ENCODE measurements around the gene ZNF74.

Gene ZNF74

DNA sequence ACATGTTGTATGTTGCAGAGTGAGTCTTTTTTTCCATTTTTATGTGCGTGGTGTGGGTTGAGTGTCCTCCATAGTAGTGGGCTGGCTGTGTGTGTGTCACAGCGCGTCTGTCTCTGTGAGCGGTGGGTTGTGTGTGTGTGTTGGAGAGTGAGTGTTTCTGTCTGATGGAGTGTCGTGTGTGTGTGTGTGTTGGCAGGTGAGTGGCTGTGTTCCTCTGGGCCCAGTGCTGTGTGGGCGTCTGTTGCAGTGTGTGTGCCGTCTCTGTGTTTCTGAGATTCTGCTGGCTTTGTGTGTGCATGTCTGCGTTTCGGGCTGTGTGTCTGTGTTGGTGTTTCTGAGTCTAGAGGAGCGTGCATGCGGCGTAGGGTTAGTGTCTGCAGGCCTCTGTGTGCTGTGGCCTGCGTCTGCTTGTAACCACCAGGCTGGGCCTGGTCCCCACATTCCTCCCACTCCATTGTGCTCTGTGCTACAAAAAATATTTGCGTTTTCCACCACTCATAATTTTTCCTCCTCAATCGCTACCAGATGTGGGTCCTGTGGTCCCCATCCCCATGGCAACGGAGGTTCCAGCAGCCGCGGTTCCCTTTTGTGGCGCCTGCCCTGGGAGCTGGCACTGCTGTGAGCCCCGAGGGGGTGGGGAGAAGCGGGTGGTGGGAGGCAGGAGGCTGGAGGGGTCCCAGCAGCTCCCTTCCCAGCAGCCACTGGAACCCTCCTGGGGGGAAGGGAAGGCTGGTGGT is 28.5 kb downstream of the ZNF74 start:
- H3K27me3 ChIP-seq (ENCODE audit: control insufficient read depth in 1 of 2, insufficient read depth in 2 of 2, low read length in 2 of 2) = no peaks in the 10 kb centered on the region
- H3K36me3 ChIP-seq (ENCODE audit: control insufficient read depth in 2 of 2, insufficient read depth in 2 of 2, low read length in 2 of 2) = peaks cover 0 to 5% of the 10 kb centered on the region in 2 donors
- H3K9me3 ChIP-seq (ENCODE audit: control insufficient read depth in 2 of 2, low read length in 2 of 2) = no peaks in the 10 kb centered on the region
- H3K4me1 ChIP-seq (ENCODE audit: control insufficient read depth, insufficient read depth, low read length) = peaks cover 24% of the 10 kb centered on the region
- no peak overlapping the region for H3K9ac ChIP-seq (ENCODE audit: low read length in 2 of 2)
- no peak overlapping the region for H3K4me3 ChIP-seq (ENCODE audit: low read length in 2 of 2)
- peak overlapping the region; percentile 24 for H3K27ac ChIP-seq (ENCODE audit: low read length)

DNA sequence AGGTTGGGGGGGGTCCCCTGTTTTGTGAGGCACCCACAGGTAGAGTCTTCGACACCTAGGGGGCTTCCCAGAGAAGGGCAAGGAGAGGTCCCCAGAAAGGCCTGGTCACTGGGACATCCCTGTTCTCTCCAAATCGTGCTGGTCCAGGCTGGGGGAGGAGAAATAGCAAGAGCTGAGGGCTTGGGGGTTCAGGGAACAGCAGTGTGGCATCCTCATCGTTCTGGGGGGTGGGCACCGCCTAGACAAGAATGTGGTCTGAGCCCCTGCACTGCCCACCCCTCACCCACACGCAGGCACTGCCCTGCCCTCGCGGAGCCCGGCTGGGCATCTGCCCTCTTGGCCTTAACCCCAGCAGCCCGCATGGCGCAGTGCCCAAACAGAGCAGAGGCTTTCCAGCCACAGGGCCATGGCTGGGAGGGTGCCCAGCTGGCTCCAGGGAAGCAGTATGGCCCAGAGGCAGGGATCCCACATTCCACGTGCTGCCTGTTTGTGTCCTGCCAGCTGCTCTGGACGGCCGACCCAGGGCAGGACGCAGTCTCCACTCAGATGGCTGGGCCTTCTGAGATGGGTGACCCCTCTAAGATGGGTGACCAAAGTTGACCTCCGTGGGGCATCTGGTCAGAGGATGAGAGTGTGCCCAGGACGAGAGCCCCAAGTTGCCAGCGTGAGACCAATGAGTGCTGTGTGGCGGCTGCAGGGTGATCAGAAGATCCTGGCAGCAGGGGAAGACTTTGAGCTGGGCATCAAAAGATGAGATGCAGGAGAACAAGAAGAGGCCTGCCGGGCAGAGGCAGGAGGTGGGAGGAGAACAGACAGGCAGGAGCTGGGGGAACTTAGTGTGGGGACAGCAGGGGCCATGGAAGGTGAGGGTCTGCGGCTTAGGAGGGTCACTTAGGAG is 29.3 kb downstream of the ZNF74 start:
- H3K4me3 ChIP-seq (ENCODE audit: low read length in 2 of 2) = no peak overlapping the region
- H3K9me3 ChIP-seq (ENCODE audit: control insufficient read depth in 2 of 2, low read length in 2 of 2) = no peaks in the 10 kb centered on the region
- H3K27me3 ChIP-seq (ENCODE audit: control insufficient read depth in 1 of 2, insufficient read depth in 2 of 2, low read length in 2 of 2) = no peaks in the 10 kb centered on the region
- H3K27ac ChIP-seq (ENCODE audit: low read length) = peak overlapping the region; percentile 24
- H3K36me3 ChIP-seq (ENCODE audit: control insufficient read depth in 2 of 2, insufficient read depth in 2 of 2, low read length in 2 of 2) = peaks cover 0 to 7% of the 10 kb centered on the region in 2 donors
- peaks cover 23% of the 10 kb centered on the region for H3K4me1 ChIP-seq (ENCODE audit: control insufficient read depth, insufficient read depth, low read length)
- no peak overlapping the region for H3K9ac ChIP-seq (ENCODE audit: low read length in 2 of 2)

DNA sequence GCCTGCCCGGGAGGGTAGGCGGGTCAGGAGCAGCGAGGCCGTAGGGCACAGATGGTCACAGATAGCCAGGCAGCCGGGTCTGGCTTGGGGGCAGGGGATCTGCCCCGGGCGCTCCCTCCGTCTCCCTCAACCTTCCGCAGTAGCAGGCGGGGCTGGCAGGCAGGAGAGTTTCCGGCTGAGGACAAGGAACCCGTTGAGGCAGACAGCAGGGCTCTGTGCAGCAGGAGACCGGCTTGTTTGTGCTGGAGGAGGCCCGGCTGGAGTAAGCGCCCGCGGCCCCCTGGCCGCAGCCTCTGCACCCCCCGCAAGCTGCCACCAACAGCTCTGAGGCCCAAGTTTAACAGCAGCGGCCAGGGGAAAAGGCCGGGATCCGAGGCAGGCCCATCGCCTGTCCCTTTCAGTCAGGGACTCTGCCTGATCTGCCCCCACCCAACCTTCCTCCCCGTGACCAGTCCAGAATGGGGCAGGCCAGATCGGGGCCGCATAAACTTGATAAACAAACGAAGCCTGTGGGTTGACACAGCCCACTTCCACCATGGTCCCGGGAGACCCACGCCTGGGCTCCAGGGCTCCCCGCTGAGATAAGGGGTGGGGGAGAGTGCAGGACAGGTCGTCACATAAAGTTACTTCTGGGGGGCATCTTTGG is 30.1 kb downstream of the ZNF74 start:
- no peak overlapping the region for H3K4me3 ChIP-seq (ENCODE audit: low read length in 2 of 2)
- H3K36me3 ChIP-seq (ENCODE audit: control insufficient read depth in 2 of 2, insufficient read depth in 2 of 2, low read length in 2 of 2) = peaks cover 0 to 9% of the 10 kb centered on the region in 2 donors
- peak overlapping the region; percentile 24 for H3K27ac ChIP-seq (ENCODE audit: low read length)
- no peaks in the 10 kb centered on the region for H3K27me3 ChIP-seq (ENCODE audit: control insufficient read depth in 1 of 2, insufficient read depth in 2 of 2, low read length in 2 of 2)
- H3K4me1 ChIP-seq (ENCODE audit: control insufficient read depth, insufficient read depth, low read length) = peaks cover 19% of the 10 kb centered on the region
- no peaks in the 10 kb centered on the region for H3K9me3 ChIP-seq (ENCODE audit: control insufficient read depth in 2 of 2, low read length in 2 of 2)
- H3K9ac ChIP-seq (ENCODE audit: low read length in 2 of 2) = no peak overlapping the region

DNA sequence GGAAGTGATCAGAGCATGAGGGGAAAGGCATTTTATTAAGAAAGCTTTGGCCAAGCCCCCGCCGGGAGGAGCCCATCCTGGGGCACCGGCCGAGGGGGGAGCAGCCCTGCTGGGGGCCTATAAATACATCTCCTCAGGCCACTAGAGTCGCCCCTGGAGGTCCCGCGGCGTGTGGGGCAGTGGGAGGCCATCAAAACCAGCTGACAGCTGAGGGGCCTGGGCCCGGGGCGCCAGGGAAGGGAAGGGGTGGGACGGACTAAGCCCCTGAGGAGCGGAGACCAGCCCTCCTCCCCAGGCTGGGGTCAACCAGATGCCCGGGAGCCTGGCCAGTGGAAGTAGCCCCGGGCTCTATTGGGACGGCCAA is 30.6 kb downstream of the ZNF74 start:
- Histone ChIP-seq H3K9ac (ENCODE audit: low read length in 2 of 2) (no peak overlapping the region), H3K27me3 (ENCODE audit: control insufficient read depth in 1 of 2, insufficient read depth in 2 of 2, low read length in 2 of 2) (no peaks in the 10 kb centered on the region), H3K27ac (ENCODE audit: low read length) (no peak overlapping the region)

DNA sequence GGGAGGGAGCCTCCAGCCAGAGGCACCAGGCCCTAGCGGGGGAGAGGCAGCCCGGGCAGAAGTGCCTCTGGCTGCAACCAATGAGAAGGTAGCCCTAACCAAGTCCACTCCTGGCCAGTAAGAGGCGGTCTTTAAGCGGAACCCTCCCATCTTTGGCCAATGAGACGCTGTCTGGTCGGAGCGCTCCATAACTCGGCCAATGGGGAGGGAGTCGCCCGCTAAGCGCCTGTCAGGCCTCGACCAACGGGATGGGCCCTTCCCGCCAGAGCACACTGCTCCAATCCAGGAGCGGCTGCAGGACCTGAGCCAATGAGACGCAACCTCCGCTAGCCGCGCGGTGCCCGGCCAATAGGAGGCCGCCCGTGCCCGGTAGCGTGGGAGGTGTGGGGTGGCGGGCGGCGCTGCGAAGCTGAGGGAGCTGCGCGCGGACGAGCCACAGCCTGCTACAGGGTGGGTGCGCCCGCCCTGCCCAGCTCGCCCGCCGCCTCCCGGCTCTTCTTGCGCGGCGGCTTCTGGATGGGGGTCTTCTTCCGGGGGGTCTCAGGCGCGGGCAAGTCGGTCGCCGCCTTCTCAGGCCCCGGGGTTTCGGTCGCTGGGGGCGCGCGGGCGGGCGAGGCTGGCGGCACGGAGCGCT is 31.1 kb downstream of the ZNF74 start:
- no peak overlapping the region for H3K4me3 ChIP-seq (ENCODE audit: low read length in 2 of 2)
- peaks cover 19% of the 10 kb centered on the region for H3K4me1 ChIP-seq (ENCODE audit: control insufficient read depth, insufficient read depth, low read length)
- no peaks in the 10 kb centered on the region for H3K27me3 ChIP-seq (ENCODE audit: control insufficient read depth in 1 of 2, insufficient read depth in 2 of 2, low read length in 2 of 2)
- peaks cover 0 to 12% of the 10 kb centered on the region in 2 donors for H3K36me3 ChIP-seq (ENCODE audit: control insufficient read depth in 2 of 2, insufficient read depth in 2 of 2, low read length in 2 of 2)
- H3K27ac ChIP-seq (ENCODE audit: low read length) = no peak overlapping the region
- H3K9me3 ChIP-seq (ENCODE audit: control insufficient read depth in 2 of 2, low read length in 2 of 2) = no peaks in the 10 kb centered on the region
- no peak overlapping the region for H3K9ac ChIP-seq (ENCODE audit: low read length in 2 of 2)

More for the DNA sequence above, 30.6 kb downstream of the ZNF74 start:
- Histone ChIP-seq H3K36me3 (ENCODE audit: control insufficient read depth in 2 of 2, insufficient read depth in 2 of 2, low read length in 2 of 2) (peaks cover 0 to 12% of the 10 kb centered on the region in 2 donors), H3K4me1 (ENCODE audit: control insufficient read depth, insufficient read depth, low read length) (peaks cover 19% of the 10 kb centered on the region), H3K4me3 (ENCODE audit: low read length in 2 of 2) (no peak overlapping the region), H3K9me3 (ENCODE audit: control insufficient read depth in 2 of 2, low read length in 2 of 2) (no peaks in the 10 kb centered on the region)

DNA sequence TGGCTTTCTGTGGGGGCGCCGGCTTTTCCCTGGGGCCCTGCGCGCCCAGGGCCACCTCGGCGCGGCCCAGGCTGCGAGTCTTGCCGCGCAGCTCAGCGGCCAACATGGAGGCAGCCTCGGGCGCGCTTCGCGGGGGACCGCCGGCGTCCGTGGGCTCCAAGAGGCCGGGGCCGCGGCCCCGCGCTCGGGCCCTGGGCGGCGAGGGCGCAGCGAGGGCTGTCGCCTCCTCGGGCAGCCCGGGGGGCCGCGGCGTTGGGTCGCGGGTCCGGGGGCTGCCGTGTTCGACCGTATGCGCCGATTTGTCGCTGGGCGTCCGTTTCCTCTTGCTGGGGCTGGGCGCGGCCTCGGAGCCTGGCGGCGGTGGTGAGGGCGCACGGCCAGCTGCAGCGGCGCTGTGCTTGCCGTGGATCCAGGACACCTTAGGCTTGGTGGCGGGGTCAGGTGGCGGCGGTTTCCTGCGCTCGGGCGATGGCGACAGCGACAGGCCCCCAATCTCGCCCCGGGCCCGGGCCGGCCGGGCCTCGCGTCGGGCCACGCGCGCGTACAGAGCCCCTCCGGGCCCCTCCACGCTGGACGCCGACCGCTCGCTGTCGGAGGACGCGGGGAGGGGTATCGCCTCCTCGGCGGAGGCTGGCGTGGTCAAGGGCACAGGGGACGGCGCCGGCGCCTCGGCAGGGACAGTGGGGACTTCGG is 31.8 kb downstream of the ZNF74 start:
- H3K4me3 ChIP-seq (ENCODE audit: low read length in 2 of 2) = no peak overlapping the region
- no peak overlapping the region for H3K9ac ChIP-seq (ENCODE audit: low read length in 2 of 2)
- H3K27me3 ChIP-seq (ENCODE audit: control insufficient read depth in 1 of 2, insufficient read depth in 2 of 2, low read length in 2 of 2) = no peaks in the 10 kb centered on the region
- H3K4me1 ChIP-seq (ENCODE audit: control insufficient read depth, insufficient read depth, low read length) = peaks cover 25% of the 10 kb centered on the region
- no peaks in the 10 kb centered on the region for H3K9me3 ChIP-seq (ENCODE audit: control insufficient read depth in 2 of 2, low read length in 2 of 2)
- peaks cover 0 to 12% of the 10 kb centered on the region in 2 donors for H3K36me3 ChIP-seq (ENCODE audit: control insufficient read depth in 2 of 2, insufficient read depth in 2 of 2, low read length in 2 of 2)
- no peak overlapping the region for H3K27ac ChIP-seq (ENCODE audit: low read length)

DNA sequence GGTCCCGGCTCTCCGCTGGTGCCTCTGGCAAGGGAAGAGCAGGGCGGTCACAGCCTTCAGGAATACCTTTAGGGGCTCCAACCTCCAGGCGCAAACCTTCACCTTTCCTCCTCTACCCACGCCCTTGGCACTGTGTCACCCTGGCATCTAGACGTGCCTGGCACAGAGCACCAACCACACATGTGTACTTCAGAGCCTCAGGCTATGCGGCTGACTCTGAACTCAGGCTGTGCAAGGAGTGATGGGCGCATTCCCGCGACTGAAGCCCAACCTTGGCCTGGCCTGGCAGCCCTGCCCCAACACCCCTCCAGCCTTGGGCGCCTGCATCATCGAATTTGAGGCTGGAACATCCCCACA is 32.3 kb downstream of the ZNF74 start:
- no peak overlapping the region for H3K27ac ChIP-seq (ENCODE audit: low read length)
- no peaks in the 10 kb centered on the region for H3K9me3 ChIP-seq (ENCODE audit: control insufficient read depth in 2 of 2, low read length in 2 of 2)
- peaks cover 0 to 12% of the 10 kb centered on the region in 2 donors for H3K36me3 ChIP-seq (ENCODE audit: control insufficient read depth in 2 of 2, insufficient read depth in 2 of 2, low read length in 2 of 2)
- H3K4me1 ChIP-seq (ENCODE audit: control insufficient read depth, insufficient read depth, low read length) = peaks cover 31% of the 10 kb centered on the region
- no peak overlapping the region for H3K4me3 ChIP-seq (ENCODE audit: low read length in 2 of 2)
- H3K9ac ChIP-seq (ENCODE audit: low read length in 2 of 2) = no peak overlapping the region
- no peaks in the 10 kb centered on the region for H3K27me3 ChIP-seq (ENCODE audit: control insufficient read depth in 1 of 2, insufficient read depth in 2 of 2, low read length in 2 of 2)

DNA sequence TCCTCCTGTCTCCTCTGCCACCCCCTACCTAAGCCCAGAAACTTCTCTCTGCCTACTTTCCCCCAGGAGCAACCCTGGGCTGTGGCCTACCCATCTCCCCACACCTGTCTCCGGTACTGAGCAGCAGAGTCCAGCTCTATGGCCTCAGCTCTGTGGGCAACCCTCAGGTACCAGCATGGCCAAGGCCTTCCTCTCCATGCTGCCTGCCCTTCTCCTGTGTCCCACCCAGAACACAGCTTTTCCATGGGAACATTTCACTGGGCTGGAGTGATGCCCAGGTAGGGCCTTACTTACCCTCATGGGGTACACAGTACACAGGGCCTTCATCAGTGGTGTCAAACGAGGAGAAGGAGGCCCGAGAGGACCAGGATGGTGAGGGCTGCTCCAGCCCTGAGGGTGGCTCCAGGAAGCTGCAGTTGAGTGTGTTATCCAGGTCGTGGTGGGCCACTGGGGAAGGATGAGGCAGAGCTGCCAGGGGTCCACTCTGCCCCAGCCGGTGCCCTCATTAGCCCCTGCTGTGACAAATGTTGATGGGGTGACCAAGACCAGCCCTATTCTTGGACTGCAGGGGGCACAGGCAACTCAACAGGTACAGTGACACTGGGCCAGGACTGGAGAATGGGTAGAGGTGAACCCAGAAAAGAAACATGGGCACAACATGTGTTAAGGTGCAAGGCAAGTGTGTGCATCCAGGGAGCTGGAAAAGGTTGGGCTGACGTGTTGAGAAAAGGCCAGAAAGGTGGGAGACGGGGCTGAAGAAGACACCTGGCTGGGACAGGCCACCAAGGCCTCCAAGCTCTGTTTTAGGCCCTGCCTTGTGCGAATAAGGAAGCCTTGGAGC is 33.4 kb downstream of the ZNF74 start:
- Histone ChIP-seq H3K36me3 (ENCODE audit: control insufficient read depth in 2 of 2, insufficient read depth in 2 of 2, low read length in 2 of 2) (peaks cover 0 to 12% of the 10 kb centered on the region in 2 donors), H3K9ac (ENCODE audit: low read length in 2 of 2) (no peak overlapping the region), H3K9me3 (ENCODE audit: control insufficient read depth in 2 of 2, low read length in 2 of 2) (no peaks in the 10 kb centered on the region), H3K27ac (ENCODE audit: low read length) (no peak overlapping the region), H3K27me3 (ENCODE audit: control insufficient read depth in 1 of 2, insufficient read depth in 2 of 2, low read length in 2 of 2) (peaks cover 0 to 3% of the 10 kb centered on the region in 2 donors), H3K4me3 (ENCODE audit: low read length in 2 of 2) (no peak overlapping the region), H3K4me1 (ENCODE audit: control insufficient read depth, insufficient read depth, low read length) (peaks cover 35% of the 10 kb centered on the region)

DNA sequence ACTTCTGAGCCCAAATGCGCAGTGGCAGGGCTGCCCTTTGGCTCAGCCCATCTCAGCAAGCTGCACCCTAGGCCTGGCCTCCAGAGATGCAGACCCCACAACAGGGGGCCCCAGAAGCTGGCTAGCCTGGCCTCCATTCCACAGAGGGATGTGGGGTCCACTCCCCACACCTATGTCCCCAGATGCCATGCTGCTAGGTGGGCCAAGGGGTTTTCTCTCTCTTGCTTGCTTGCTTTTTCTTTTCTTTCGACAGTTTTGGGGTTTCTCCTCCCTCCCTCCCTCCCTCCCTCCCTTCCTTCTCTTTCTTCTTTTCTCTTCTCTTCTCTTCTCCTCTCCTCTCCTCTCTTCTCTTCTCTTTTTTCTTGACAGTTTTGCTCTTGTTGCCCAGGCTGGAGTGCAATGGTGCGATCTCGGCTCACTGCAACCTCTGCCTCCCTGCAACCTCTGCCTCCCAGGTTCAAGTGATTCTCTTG is 34.0 kb downstream of the ZNF74 start:
- Histone ChIP-seq H3K9ac (ENCODE audit: low read length in 2 of 2) (no peak overlapping the region), H3K9me3 (ENCODE audit: control insufficient read depth in 2 of 2, low read length in 2 of 2) (no peaks in the 10 kb centered on the region), H3K4me1 (ENCODE audit: control insufficient read depth, insufficient read depth, low read length) (peaks cover 30% of the 10 kb centered on the region), H3K27me3 (ENCODE audit: control insufficient read depth in 1 of 2, insufficient read depth in 2 of 2, low read length in 2 of 2) (peaks cover 0 to 3% of the 10 kb centered on the region in 2 donors), H3K27ac (ENCODE audit: low read length) (no peak overlapping the region), H3K4me3 (ENCODE audit: low read length in 2 of 2) (no peak overlapping the region), H3K36me3 (ENCODE audit: control insufficient read depth in 2 of 2, insufficient read depth in 2 of 2, low read length in 2 of 2) (peaks cover 0 to 12% of the 10 kb centered on the region in 2 donors)
